A673 (cell line): ENCODE results near the gene PKDREJ. TPM values are rescaled to one million over a fixed set of nuclear protein-coding genes. Genes with fewer than 3 reads are reported as not detected.

ENCODE experiments used
- BruUV-seq: library from RNA; stranded (reverse); fragments of 400-500 nt; replicated peaks from 2 replicates; lab custom pipeline; 2021; lab: Mats Ljungman, UMichigan
- CTCF ChIA-PET: fragments of 300-600 bp; sonication (Branson Sonifier 250); formaldehyde crosslinking; loops from one replicate; lab custom pipeline; 2022; ENCODE audit warnings: antibody characterized with exemption; lab: Charles Lee
- POLR2A ChIA-PET: fragments of 300-600 bp; sonication (Branson Sonifier 250); formaldehyde crosslinking; loops from one replicate; lab custom pipeline; 2022; ENCODE audit warnings: antibody characterized with exemption; ENCODE audit not compliant: low non-redundant PET; lab: Charles Lee
- DNase-seq: peaks from one replicate; pipeline ENCODE4 v3.0.0-alpha.2; 2015; ENCODE audit warnings: low spot score
- H3K27ac ChIP-seq: fragments of 200-600 bp; sonication (generic); 2 replicates; pipeline ENCODE4 v1.5.1; 2016; ENCODE audit warnings: mixed run types, low read depth, mild to moderate bottlenecking, mixed read lengths, antibody characterized with exemption, low read length; ENCODE audit not compliant: poor library complexity, severe bottlenecking
- H3K27me3 ChIP-seq: fragments of 200-600 bp; sonication (generic); replicated peaks from 2 replicates; pipeline ENCODE4 v1.6.1; 2017; ENCODE audit warnings: mixed run types, low read depth, mild to moderate bottlenecking, mixed read lengths, antibody characterized with exemption, low read length; ENCODE audit not compliant: insufficient read depth, poor library complexity
- H3K36me3 ChIP-seq: fragments of 200-600 bp; sonication (generic); 2 replicates; pipeline ENCODE4 v1.6.1; 2016; ENCODE audit warnings: mixed run types, mild to moderate bottlenecking, mixed read lengths, antibody characterized with exemption, low read length; ENCODE audit not compliant: insufficient read depth, poor library complexity, severe bottlenecking
- H3K4me1 ChIP-seq: fragments of 200-600 bp; sonication (generic); 2 replicates; pipeline ENCODE4 v1.6.1; 2017; ENCODE audit warnings: mixed run types, mild to moderate bottlenecking, mixed read lengths, antibody characterized with exemption, low read length; ENCODE audit not compliant: insufficient read depth, poor library complexity, severe bottlenecking
- H3K4me3 ChIP-seq: fragments of 200-600 bp; sonication (generic); 2 replicates; pipeline ENCODE4 v1.5.1; 2016; ENCODE audit warnings: low read depth, mixed run types, mild to moderate bottlenecking, mixed read lengths, low read length; ENCODE audit not compliant: poor library complexity, severe bottlenecking
- H3K9me3 ChIP-seq: fragments of 200-600 bp; sonication (generic); 2 replicates; pipeline ENCODE4 v1.6.1; 2016; ENCODE audit warnings: mixed run types, low read depth, mild to moderate bottlenecking, mixed read lengths, antibody characterized with exemption, low read length; ENCODE audit not compliant: poor library complexity, severe bottlenecking
- EZH2 ChIP-seq: fragments of 200-600 bp; sonication (generic); IDR thresholded peaks from 2 replicates; pipeline ENCODE4 v1.6.1; 2017; ENCODE audit warnings: borderline replicate concordance, low read depth, mild to moderate bottlenecking, mixed read lengths, antibody characterized with exemption, low read length; ENCODE audit not compliant: poor library complexity, severe bottlenecking
- intact Hi-C: fragments of 100-400 bp; cut with micrococcal nuclease; formaldehyde crosslinking; loops from one replicate; pipeline ENCODE4 v1.10.0; 2022; ENCODE audit not compliant: unreplicated experiment
- total RNA-seq: library from RNA; stranded (reverse); gene quantifications from 2 replicates; pipeline ENCODE4 v1.2.3, GENCODE V29; 2021
- TF ChIP-seq, protein P1 (sequence below): fragments of 300-800, 200-600 bp; sonication (generic); conservative IDR thresholded peaks from 2 replicates; pipeline ENCODE4 v1.5.1; 2017; ENCODE audit warnings: low read depth, mild to moderate bottlenecking, antibody characterized with exemption, low read length, moderate library complexity, mixed read lengths

Gene PKDREJ
- total RNA-seq, 1 experiment from 2014 or later, result not detected

DNA sequence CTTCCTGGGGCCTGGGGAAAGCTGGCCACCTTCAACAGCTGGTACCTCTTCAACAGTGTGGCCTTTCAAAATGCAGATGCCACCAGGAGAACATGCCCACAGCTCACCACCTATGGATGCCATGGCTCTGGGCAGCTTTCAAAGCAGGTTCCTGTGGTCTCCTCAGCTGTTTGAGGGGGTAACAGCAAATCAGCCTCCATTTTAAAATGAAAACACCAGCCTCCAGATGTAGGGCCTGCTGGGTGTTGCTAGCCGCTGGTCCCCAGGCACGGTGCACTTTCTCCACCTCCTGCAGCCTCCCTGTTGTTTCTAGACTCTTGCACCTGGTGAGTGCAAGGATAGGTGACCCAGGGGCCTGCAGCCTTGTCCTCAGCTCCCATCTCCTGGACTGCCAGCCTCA lies 23.1 kb downstream of the PKDREJ start:
- no peak overlapping the region for H3K27ac ChIP-seq
- TF ChIP-seq, protein P1, sequence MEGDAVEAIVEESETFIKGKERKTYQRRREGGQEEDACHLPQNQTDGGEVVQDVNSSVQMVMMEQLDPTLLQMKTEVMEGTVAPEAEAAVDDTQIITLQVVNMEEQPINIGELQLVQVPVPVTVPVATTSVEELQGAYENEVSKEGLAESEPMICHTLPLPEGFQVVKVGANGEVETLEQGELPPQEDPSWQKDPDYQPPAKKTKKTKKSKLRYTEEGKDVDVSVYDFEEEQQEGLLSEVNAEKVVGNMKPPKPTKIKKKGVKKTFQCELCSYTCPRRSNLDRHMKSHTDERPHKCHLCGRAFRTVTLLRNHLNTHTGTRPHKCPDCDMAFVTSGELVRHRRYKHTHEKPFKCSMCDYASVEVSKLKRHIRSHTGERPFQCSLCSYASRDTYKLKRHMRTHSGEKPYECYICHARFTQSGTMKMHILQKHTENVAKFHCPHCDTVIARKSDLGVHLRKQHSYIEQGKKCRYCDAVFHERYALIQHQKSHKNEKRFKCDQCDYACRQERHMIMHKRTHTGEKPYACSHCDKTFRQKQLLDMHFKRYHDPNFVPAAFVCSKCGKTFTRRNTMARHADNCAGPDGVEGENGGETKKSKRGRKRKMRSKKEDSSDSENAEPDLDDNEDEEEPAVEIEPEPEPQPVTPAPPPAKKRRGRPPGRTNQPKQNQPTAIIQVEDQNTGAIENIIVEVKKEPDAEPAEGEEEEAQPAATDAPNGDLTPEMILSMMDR, result no peak
- no peak for TF ChIP-seq EZH2
- H3K4me3 ChIP-seq, result no peak overlapping the region
- no peak for DNase-seq
- no peaks in the 10 kb centered on the region for H3K27me3 ChIP-seq
- ChIA-PET POLR2A (no interaction called here), CTCF (no interaction called here)
- H3K9me3 ChIP-seq, result no peaks in the 10 kb centered on the region
- no TSS peak for BruUV-seq
- H3K4me1 ChIP-seq, result no peaks in the 10 kb centered on the region
- H3K36me3 ChIP-seq, result peaks cover 3% of the 10 kb centered on the region
- intact Hi-C loops, result no loop called here

DNA sequence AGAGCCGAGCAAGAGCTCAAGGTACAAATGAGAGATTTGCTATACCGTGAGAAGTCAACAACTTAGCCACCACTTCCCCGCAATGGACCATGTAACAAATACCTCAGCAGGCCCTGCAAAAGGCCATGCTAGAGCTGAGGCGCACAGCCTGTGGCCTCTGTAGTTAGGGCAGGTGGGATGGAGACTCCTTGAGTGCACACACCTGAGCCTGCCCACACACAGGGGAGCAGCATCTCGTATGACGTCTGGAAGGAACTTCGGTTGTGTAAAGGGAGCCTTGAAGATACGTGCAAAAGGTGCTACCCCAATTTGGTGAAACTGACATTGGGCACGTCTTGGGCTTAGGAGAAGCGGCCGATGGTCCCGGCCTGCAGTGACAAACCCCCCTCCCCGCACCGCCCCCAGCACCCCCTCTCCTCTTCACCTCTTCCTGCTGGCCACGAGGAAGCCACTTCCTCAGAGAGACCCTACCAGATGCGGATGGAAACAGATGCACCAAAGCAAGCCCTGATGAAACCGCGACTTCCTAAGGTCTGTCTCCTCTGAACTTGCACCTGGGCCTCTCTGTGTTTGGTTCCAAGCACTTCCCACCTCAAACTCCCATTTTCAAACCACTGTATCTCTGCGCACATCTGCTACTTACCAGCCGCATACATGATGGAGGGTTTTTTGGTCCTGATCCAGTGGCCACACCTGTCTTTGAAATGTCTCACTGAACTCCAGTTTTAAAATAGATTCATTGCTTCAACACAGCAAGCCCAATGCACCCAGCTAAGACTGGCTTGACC lies 23.7 kb downstream of the PKDREJ start:
- no peak for DNase-seq
- BruUV-seq, result no TSS peak
- intact Hi-C loops, result no loop called here
- CTCF ChIA-PET, result no interaction called here
- H3K27me3 ChIP-seq, result no peaks in the 10 kb centered on the region
- no peak overlapping the region for H3K27ac ChIP-seq
- no peaks in the 10 kb centered on the region for H3K4me1 ChIP-seq
- H3K9me3 ChIP-seq, result no peaks in the 10 kb centered on the region
- no peaks in the 10 kb centered on the region for H3K36me3 ChIP-seq
- POLR2A ChIA-PET, result no interaction called here
- TF ChIP-seq EZH2, result no peak
- TF ChIP-seq, protein P1, result no peak
- H3K4me3 ChIP-seq, result no peak overlapping the region

DNA sequence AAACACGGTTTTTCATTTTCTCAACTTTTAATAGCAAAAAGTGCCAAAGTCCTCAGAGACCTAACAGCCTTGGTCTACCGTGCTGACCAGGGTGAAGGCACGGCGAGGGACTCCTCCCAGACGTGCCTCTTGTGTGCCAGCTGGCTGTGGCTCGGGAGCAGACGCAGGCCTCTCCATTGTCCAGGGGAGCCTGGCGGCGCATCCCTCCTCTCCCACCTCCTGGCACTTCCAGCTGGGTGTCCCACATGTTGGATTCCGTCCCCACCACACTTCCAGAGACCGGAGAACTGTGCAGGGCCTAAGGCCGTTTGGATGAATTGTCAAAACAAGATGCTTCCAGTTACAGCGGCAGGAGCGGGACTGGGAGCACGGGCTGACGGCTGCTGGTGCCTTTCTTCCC lies 24.6 kb downstream of the PKDREJ start:
- DNase-seq, result no peak
- intact Hi-C loops, result no loop called here
- Histone ChIP-seq H3K4me3 (no peak overlapping the region), H3K27ac (no peak overlapping the region), H3K36me3 (no peaks in the 10 kb centered on the region), H3K9me3 (no peaks in the 10 kb centered on the region), H3K4me1 (no peaks in the 10 kb centered on the region), H3K27me3 (no peaks in the 10 kb centered on the region)
- ChIA-PET POLR2A (no interaction called here), CTCF (no interaction called here)
- TF ChIP-seq, protein P1, result no peak
- no peak for TF ChIP-seq EZH2
- BruUV-seq, result no TSS peak
